Gastroesophageal sphincter (tissue), 4 donors: ENCODE data around the gene COL20A1. TPM values are rescaled to one million over a fixed set of nuclear protein-coding genes. Genes with fewer than 3 reads are reported as not detected.

Experiments used
- ATAC-seq: fragments of 150-250 bp; one replicate; pipeline ENCODE4 v1.9.1; 2016; ENCODE audit warnings: mild to moderate bottlenecking, moderate library complexity
- H3K27ac ChIP-seq, 4 donors: fragments of 200-600 bp; sonication (generic) in 3 of 4; 1 replicate in 3 of 4; 2 replicates in 1 of 4; pipeline ENCODE4 v1.5.1; 2016 to 2019
- H3K27me3 ChIP-seq: fragments of 200-600 bp; sonication (generic); one replicate; pipeline ENCODE4 v1.5.1; 2019
- H3K36me3 ChIP-seq, 2 donors: fragments of 200-600 bp; sonication (generic); one replicate each; pipeline ENCODE4 v1.5.1; 2019; ENCODE audit warnings: control low read depth in 1 of 2
- H3K4me1 ChIP-seq, 3 donors: fragments of 200-600 bp; sonication (generic); 1 replicate in 2 of 3; 2 replicates in 1 of 3; pipeline ENCODE4 v1.5.1; 2016 to 2019; ENCODE audit warnings: control low read depth in 2 of 3
- H3K4me3 ChIP-seq, 2 donors: fragments of 200-600 bp; sonication (generic); one replicate each; pipeline ENCODE4 v1.5.1; 2019; ENCODE audit warnings: mild to moderate bottlenecking in 1 of 2, moderate library complexity in 1 of 2
- H3K9me3 ChIP-seq, 3 donors: fragments of 200-600 bp; sonication (generic); one replicate each; pipeline ENCODE4 v1.5.1; 2017 to 2019; ENCODE audit warnings: control low read depth in 2 of 3
- EP300 ChIP-seq: sonication (generic); formaldehyde crosslinking; IDR thresholded peaks from one replicate; pipeline ENCODE4 v1.6.1; 2017; ENCODE audit warnings: antibody characterized with exemption, mild to moderate bottlenecking
- POLR2A ChIP-seq, 2 donors: fragments of 450-650 bp; IDR thresholded peaks; one replicate each; pipeline ENCODE4 v1.6.1; 2017; ENCODE audit warnings: antibody characterized with exemption in 2 of 2, mild to moderate bottlenecking in 2 of 2, moderate library complexity in 1 of 2
- POLR2AphosphoS5 ChIP-seq: sonication (generic); formaldehyde crosslinking; IDR thresholded peaks from one replicate; pipeline ENCODE4 v1.6.1; 2017; ENCODE audit warnings: antibody characterized with exemption
- WGBS, 2 donors: methylation state at CpG; one replicate each; pipeline ENCODE4 v1.1.5; 2018; ENCODE audit warnings: low coverage in 1 of 2; 5-methylcytosine and 5-hydroxymethylcytosine counted together
- total RNA-seq, 4 donors: library from RNA; depleted of rRNA; stranded (reverse); fragments of >200 nt; gene quantifications; one replicate each; pipeline ENCODE4 v1.1.0, GENCODE V29; 2016
- TF ChIP-seq, protein P1 (sequence below), 4 experiments: fragments of 200-600 bp in 2 of 4; fragments of 450-650 bp in 2 of 4; sonication (generic) in 1 of 4; IDR thresholded peaks; one replicate each; pipeline ENCODE4 v1.5.1; 2017 to 2019; ENCODE audit warnings: antibody characterized with exemption in 4 of 4, mild to moderate bottlenecking in 2 of 4, moderate library complexity in 2 of 4

Gene COL20A1
- total RNA-seq, 4 donors from 2014 or later = not detected

DNA sequence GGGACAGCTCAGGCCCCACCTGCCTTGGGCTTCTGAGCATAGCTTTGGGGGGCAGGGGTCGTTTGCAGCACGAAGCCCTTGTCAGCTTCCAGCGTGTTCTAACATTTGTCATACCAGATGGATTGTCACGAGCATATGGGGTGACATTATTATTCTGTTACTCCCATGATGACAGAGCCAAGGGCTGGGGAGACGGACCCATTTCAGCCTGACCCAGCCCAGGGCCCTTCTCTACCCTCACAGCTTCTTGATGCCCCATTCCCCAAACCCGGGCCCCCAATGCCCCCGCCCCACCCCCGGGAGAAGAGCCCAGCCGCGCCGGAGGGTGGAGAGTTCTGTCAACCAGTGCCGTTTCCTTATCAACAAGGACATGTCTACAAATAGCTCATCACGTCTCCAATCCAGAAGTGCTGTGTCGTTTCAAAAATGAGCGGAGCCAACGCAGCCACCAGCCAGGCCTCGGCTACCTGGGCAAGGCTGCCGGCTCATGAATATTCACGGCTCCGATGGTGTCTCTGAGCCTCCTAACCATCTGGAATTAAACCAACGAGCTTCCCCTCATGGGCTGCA is 77.7 kb downstream of the COL20A1 start:
- WGBS, 2 donors = 10% methylated on average over 7 of the region's 21 CpGs; no CpG with 5 or more reads in 1 of the 2 donors

DNA sequence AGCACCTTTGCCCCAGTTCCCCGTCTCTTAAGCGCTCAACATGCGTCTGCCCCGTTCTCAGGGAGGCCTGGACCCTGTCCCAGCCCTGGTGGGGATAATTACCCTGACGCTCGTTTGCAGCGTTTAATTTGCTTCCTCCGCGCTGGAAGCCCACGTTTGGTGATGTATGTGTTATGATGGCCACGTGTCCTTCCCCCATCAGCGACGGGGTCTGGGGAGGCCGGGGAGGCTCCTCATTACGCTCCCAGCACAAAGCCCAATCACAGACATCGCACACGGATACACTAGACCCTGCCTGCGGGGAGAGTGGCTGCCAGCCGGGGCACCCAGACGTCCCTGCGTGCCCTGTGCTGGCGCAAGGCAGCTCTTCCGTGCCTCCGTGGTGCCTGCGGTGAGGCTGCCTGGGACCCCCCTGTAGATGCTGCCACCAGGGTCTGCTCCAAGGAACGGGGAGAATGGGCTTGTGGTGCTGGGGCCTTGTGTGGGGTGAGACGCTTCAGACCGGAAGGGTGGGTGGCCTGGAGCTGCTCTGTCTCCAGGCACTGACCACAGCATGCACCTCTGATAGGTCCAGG is 78.4 kb downstream of the COL20A1 start:
- H3K27me3 ChIP-seq = peaks cover 90% of the 10 kb centered on the region
- H3K9me3 ChIP-seq = no peaks in the 10 kb centered on the region
- TF ChIP-seq POLR2AphosphoS5 (no peak), POLR2A (IDR thresholded peaks at IDR 0.05) (no peak), EP300 (no peak)
- TF ChIP-seq, protein P1, sequence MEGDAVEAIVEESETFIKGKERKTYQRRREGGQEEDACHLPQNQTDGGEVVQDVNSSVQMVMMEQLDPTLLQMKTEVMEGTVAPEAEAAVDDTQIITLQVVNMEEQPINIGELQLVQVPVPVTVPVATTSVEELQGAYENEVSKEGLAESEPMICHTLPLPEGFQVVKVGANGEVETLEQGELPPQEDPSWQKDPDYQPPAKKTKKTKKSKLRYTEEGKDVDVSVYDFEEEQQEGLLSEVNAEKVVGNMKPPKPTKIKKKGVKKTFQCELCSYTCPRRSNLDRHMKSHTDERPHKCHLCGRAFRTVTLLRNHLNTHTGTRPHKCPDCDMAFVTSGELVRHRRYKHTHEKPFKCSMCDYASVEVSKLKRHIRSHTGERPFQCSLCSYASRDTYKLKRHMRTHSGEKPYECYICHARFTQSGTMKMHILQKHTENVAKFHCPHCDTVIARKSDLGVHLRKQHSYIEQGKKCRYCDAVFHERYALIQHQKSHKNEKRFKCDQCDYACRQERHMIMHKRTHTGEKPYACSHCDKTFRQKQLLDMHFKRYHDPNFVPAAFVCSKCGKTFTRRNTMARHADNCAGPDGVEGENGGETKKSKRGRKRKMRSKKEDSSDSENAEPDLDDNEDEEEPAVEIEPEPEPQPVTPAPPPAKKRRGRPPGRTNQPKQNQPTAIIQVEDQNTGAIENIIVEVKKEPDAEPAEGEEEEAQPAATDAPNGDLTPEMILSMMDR (IDR thresholded peaks at IDR 0.05) = no peak
- H3K27ac ChIP-seq = no peak overlapping the region
- H3K4me1 ChIP-seq = no peaks in the 10 kb centered on the region
- ATAC-seq = no peak
- 37 to 83% methylated on average over 3 to 5 of the region's 28 CpGs for WGBS, 2 donors
- H3K36me3 ChIP-seq = no peaks in the 10 kb centered on the region
- H3K4me3 ChIP-seq = no peak overlapping the region

More for the DNA sequence above, 77.7 kb downstream of the COL20A1 start:
- no peaks in the 10 kb centered on the region for H3K9me3 ChIP-seq
- H3K36me3 ChIP-seq = no peaks in the 10 kb centered on the region
- ATAC-seq = no peak
- no peak overlapping the region for H3K27ac ChIP-seq
- TF ChIP-seq POLR2AphosphoS5 (no peak), EP300 (no peak), POLR2A (IDR thresholded peaks at IDR 0.05) (no peak)
- TF ChIP-seq, protein P1 (IDR thresholded peaks at IDR 0.05) = no peak
- H3K4me1 ChIP-seq = no peaks in the 10 kb centered on the region
- peaks cover 89% of the 10 kb centered on the region for H3K27me3 ChIP-seq
- H3K4me3 ChIP-seq = no peak overlapping the region

DNA sequence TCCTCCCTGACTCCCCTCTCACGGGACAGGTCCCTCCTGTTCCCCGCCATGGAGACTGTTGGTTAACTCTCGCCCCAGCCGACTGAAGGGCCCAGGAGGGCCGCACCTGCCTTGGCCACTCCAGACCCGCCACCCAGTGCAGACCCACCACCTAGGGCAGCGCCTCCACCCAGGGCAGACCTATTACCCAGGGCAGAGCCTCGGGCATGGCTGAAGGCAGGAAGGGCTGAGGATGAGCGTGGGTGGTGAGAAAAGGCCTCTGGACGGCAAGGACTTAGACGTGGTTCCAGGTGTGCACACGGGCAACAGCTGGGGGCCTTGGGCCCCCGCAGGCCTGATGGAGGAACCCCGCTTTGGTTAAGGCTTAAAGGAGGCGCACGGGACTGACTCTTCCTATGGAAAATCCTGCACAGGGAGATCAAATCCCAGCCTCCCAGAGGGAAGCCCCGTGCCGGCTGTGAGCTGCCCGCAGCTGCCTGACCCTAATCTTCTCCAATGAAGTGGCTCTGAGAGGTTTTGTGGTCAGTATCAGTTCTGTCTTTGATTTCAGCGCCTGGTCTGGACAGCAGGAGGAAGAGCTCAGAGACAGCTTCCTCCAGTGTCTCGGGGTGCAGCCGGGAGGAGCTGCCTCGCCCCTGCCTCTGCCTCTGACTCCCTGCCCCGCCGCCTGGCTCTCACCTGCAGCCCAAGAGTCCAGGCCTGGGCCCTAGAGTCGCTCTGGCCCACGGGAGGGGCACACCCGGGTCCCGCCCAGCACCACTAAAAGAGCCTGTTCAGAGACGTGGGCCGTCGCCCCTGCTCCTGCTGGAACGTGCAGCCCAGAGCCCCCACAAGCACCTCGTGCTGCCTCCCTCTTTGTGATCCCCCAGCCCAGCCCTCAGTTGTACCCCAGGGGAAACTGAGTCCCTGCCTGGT is 80.2 kb downstream of the COL20A1 start:
- TF ChIP-seq POLR2AphosphoS5 = no peak
- TF ChIP-seq, protein P1 (IDR thresholded peaks at IDR 0.05) = no peak
- TF ChIP-seq POLR2A (IDR thresholded peaks at IDR 0.05) = no peak
- TF ChIP-seq EP300 = no peak
- Histone ChIP-seq H3K4me1 (no peaks in the 10 kb centered on the region), H3K36me3 (no peaks in the 10 kb centered on the region), H3K27ac (no peak overlapping the region), H3K4me3 (no peak overlapping the region), H3K27me3 (peaks cover 90% of the 10 kb centered on the region), H3K9me3 (no peaks in the 10 kb centered on the region)
- WGBS, 2 donors = 56 to 60% methylated on average over 4 to 11 of the region's 34 CpGs
- ATAC-seq = no peak

DNA sequence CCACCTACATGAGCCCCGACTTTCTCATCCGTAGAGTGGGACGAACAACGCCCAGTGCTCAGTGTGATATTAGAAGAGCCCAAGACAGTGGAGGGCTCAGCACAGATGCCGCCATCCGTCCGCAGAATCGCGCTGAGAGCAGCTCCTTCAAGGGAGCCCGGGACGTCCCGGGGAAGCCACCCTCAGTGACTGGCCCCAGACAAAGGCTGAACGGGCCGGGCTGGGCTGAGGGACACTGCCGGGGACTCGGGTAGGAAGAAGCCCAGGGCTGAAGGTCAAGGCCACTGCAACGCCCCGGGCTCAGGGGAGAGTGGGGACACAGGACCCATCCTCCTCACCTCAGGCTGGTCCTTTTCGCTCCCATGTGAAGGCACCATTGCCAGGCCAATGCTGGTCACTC is 81.0 kb downstream of the COL20A1 start:
- Histone ChIP-seq H3K4me3 (no peak overlapping the region), H3K4me1 (no peaks in the 10 kb centered on the region), H3K9me3 (no peaks in the 10 kb centered on the region), H3K27me3 (peaks cover 94% of the 10 kb centered on the region), H3K36me3 (no peaks in the 10 kb centered on the region), H3K27ac (no peak overlapping the region)
- no CpG with 5 or more reads among the region's 19 CpGs for WGBS, 2 donors
- TF ChIP-seq, protein P1 (IDR thresholded peaks at IDR 0.05) = no peak
- TF ChIP-seq EP300 = no peak
- no peak for TF ChIP-seq POLR2A (IDR thresholded peaks at IDR 0.05)
- TF ChIP-seq POLR2AphosphoS5 = no peak
- ATAC-seq = no peak
